OCI-LY3 (cell line): ENCODE results near the gene IQGAP2.

Experiments used
- H2AFZ ChIP-seq: fragments of 200-600, 300-600 bp; shearing (Covaris generic); 2 replicates; pipeline ENCODE4 v1.6.0; 2014; ENCODE audit warnings: antibody characterized with exemption, low read depth, low read length
- H3K27ac ChIP-seq: fragments of 200-600, 300-600 bp; sonication (generic); 2 replicates; pipeline ENCODE4 v1.5.1; 2014; ENCODE audit warnings: mild to moderate bottlenecking, low read length, moderate library complexity, mixed read lengths
- H3K27me3 ChIP-seq: fragments of 200-600, 300-600 bp; sonication (generic); 2 replicates; pipeline ENCODE4 v1.6.1; 2014; ENCODE audit warnings: low read depth, low read length, mixed read lengths
- H3K36me3 ChIP-seq: fragments of 200-600, 300-600 bp; sonication (generic); replicated peaks from 2 replicates; pipeline ENCODE3; 2014; ENCODE audit warnings: low read depth, low read length, mixed read lengths
- H3K4me1 ChIP-seq: fragments of 300-600, 200-600 bp; sonication (generic); 2 replicates; pipeline ENCODE4 v1.6.1; 2014; ENCODE audit warnings: low read length, mixed read lengths
- H3K4me2 ChIP-seq: fragments of 200-600, 300-600 bp; sonication (generic); 2 replicates; pipeline ENCODE4 v1.6.1; 2014; ENCODE audit warnings: low read length, mixed read lengths
- H3K4me3 ChIP-seq: fragments of 300-600, 200-600 bp; sonication (generic); 2 replicates; pipeline ENCODE4 v1.5.1; 2014; ENCODE audit warnings: antibody characterized with exemption, mild to moderate bottlenecking, low read length, moderate library complexity
- H3K79me2 ChIP-seq: fragments of 300-600, 200-600 bp; shearing (Covaris generic); 2 replicates; pipeline ENCODE4 v1.6.1; 2014; ENCODE audit warnings: mild to moderate bottlenecking, low read length, mixed read lengths
- H3K9ac ChIP-seq: fragments of 300-600, 200-600 bp; shearing (Covaris generic); 2 replicates; pipeline ENCODE4 v1.6.0; 2014; ENCODE audit warnings: mild to moderate bottlenecking, low read length, moderate library complexity
- H3K9me3 ChIP-seq: fragments of 200-600, 300-600 bp; shearing (Covaris generic); 2 replicates; pipeline ENCODE4 v1.6.1; 2014; ENCODE audit warnings: low read length, mixed read lengths; ENCODE audit not compliant: insufficient read depth
- H4K20me1 ChIP-seq: fragments of 200-600, 300-600 bp; sonication (generic); 2 replicates; pipeline ENCODE4 v1.6.1; 2016; ENCODE audit warnings: low read length, mixed read lengths; ENCODE audit not compliant: insufficient read depth
- CTCF ChIP-seq: fragments of 200-600, 300-600 bp; sonication (generic); IDR thresholded peaks from 2 replicates; pipeline ENCODE4 v1.5.1; 2014; ENCODE audit warnings: antibody characterized with exemption, low read length, low read depth
- EZH2phosphoT487 ChIP-seq: fragments of 200-600 bp; shearing (Covaris generic); IDR thresholded peaks from 2 replicates; pipeline ENCODE4 v1.6.1; 2018; ENCODE audit warnings: antibody characterized with exemption, mixed run types, low read depth

IQGAP2 gene

DNA sequence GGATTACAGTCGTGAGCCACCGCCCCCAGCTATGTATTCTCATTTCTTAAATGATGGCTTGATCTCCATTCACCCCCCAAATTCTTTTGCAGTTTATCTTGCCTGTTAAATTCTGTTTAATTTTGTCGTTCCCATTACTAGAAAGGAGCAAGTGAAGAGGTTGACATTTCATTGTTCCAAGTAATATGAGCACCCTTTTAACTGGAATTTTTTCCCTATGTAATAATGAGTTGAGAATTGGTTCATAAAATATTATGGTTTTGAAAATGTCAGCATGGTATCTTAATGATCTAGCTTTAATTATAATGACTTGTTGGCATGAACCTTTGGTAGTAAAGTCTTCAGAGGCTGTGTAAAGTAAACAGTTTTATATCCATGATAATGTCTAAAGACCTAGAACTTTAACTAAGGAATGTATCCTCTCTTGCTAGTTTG, 182.7 kb downstream of the IQGAP2 start:
- H3K27me3 ChIP-seq: no peaks in the 10 kb centered on the region
- H3K27ac ChIP-seq: no peak overlapping the region
- peaks cover 38% of the 10 kb centered on the region for H3K4me1 ChIP-seq
- H3K36me3 ChIP-seq: no peaks in the 10 kb centered on the region
- H3K79me2 ChIP-seq: no peaks in the 10 kb centered on the region
- no peak overlapping the region for H3K4me3 ChIP-seq
- TF ChIP-seq CTCF (no peak), EZH2phosphoT487 (no peak)
- H3K9ac ChIP-seq: no peak overlapping the region
- no peak overlapping the region for H3K4me2 ChIP-seq
- H2AFZ ChIP-seq: no peak overlapping the region
- no peaks in the 10 kb centered on the region for H3K9me3 ChIP-seq
- H4K20me1 ChIP-seq: no peaks in the 10 kb centered on the region

GRCh38 chr5:76586531-76586930, 183.4 kb downstream of the IQGAP2 start:
- no peak overlapping the region for H3K9ac ChIP-seq
- H3K27me3 ChIP-seq: no peaks in the 10 kb centered on the region
- no peak overlapping the region for H3K27ac ChIP-seq
- no peaks in the 10 kb centered on the region for H3K36me3 ChIP-seq
- H3K79me2 ChIP-seq: no peaks in the 10 kb centered on the region
- no peak for TF ChIP-seq EZH2phosphoT487
- TF ChIP-seq CTCF: no peak
- H2AFZ ChIP-seq: no peak overlapping the region
- H3K4me2 ChIP-seq: no peak overlapping the region
- H3K4me1 ChIP-seq: peaks cover 42% of the 10 kb centered on the region
- H3K4me3 ChIP-seq: no peak overlapping the region
- no peaks in the 10 kb centered on the region for H4K20me1 ChIP-seq
- H3K9me3 ChIP-seq: no peaks in the 10 kb centered on the region

DNA sequence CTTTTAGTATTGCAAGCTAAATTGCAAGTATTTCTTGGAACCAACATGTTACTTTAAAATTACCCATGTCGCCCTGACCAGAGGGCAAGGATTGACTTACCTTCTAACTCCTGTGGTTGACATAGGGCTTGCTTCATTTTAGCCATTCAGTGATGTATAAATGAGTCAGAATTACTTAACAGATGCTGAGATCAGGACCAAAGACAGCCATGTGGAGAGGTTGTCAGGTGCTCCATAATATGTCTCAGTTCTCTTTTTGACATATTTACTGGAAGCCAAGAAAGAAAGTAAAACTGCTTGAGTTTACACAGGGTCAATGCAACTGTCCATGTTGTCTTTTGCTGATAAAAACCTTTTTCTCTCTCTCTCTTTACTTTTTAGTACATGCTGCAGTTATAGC, 186.9 kb downstream of the IQGAP2 start:
- Histone ChIP-seq H3K4me2 (peak overlapping the region; percentile 86), H3K27me3 (no peaks in the 10 kb centered on the region), H4K20me1 (no peaks in the 10 kb centered on the region), H3K36me3 (peaks cover 3% of the 10 kb centered on the region), H3K4me1 (peaks cover 27% of the 10 kb centered on the region), H3K27ac (peak overlapping the region; percentile 83), H3K9ac (peak overlapping the region; percentile 42), H3K79me2 (no peaks in the 10 kb centered on the region), H3K4me3 (peak overlapping the region; percentile 56), H3K9me3 (no peaks in the 10 kb centered on the region), H2AFZ (no peak overlapping the region)
- TF ChIP-seq EZH2phosphoT487 (no peak), CTCF (no peak)

DNA sequence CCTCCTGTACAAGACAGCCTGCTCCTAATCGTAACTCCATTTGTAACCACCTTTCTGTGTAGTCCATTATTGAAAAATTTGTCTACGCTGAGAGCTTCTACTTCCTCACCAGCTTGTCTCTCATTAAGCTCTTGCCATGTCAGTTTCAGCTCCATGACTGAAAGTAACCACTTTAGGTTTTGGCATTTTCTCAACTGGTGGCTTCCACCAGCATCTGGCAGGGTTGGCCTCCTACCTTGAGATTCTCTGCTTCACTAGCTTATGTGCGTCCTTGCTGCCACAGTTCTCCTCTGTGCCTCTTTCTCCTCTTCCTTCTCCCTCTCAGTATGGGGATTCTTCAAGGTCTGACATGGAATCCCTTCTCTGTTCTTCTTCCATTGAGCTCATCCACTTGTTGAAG, 188.3 kb downstream of the IQGAP2 start:
- Histone ChIP-seq H3K9ac (no peak overlapping the region), H3K4me1 (peaks cover 27% of the 10 kb centered on the region), H3K79me2 (no peaks in the 10 kb centered on the region), H3K36me3 (peaks cover 3% of the 10 kb centered on the region), H3K27me3 (no peaks in the 10 kb centered on the region), H2AFZ (peak overlapping the region; percentile 4; the same call in 1 of the 2 replicates), H3K4me2 (peak overlapping the region; percentile 27), H3K4me3 (no peak overlapping the region), H3K9me3 (no peaks in the 10 kb centered on the region), H4K20me1 (no peaks in the 10 kb centered on the region), H3K27ac (peak overlapping the region; percentile 83; the same call in 1 of the 2 replicates)
- no peak for TF ChIP-seq CTCF
- no peak for TF ChIP-seq EZH2phosphoT487
